MM.1S (cell line): ENCODE results near the gene CDK11A.

Experiments used
- DNase-seq: peaks from one replicate; pipeline ENCODE4 v3.0.0-alpha.2; 2015
- H2AFZ ChIP-seq: fragments of 300-600 bp; sonication (generic); 2 replicates; pipeline ENCODE4 v1.6.0; 2016; ENCODE audit warnings: antibody characterized with exemption, low read length
- H3F3A ChIP-seq: fragments of 300-600 bp; sonication (generic); 2 replicates; pipeline ENCODE4 v1.6.1; 2016; ENCODE audit warnings: mild to moderate bottlenecking, antibody characterized with exemption, low read length, moderate library complexity, mixed read lengths; ENCODE audit not compliant: insufficient read depth
- H3K27ac ChIP-seq: fragments of 300-600 bp; sonication (generic); 2 replicates; pipeline ENCODE4 v1.5.1; 2016; ENCODE audit warnings: mild to moderate bottlenecking, low read length
- H3K27me3 ChIP-seq: fragments of 300-600 bp; sonication (generic); replicated peaks from 2 replicates; pipeline ENCODE4 v1.6.0; 2016; ENCODE audit warnings: low read length; ENCODE audit not compliant: insufficient read depth
- H3K36me3 ChIP-seq: fragments of 300-600 bp; sonication (generic); replicated peaks from 2 replicates; pipeline ENCODE4 v1.6.1; 2016; ENCODE audit warnings: mild to moderate bottlenecking, low read length, mixed read lengths; ENCODE audit not compliant: insufficient read depth
- H3K4me1 ChIP-seq: fragments of 300-600 bp; sonication (generic); 2 replicates; pipeline ENCODE4 v1.6.1; 2016; ENCODE audit warnings: low read length, mixed read lengths
- H3K4me2 ChIP-seq: fragments of 300-600 bp; sonication (generic); 2 replicates; pipeline ENCODE4 v1.6.0; 2016; ENCODE audit warnings: low read depth, low read length
- H3K4me3 ChIP-seq: fragments of 300-600 bp; sonication (generic); 2 replicates; pipeline ENCODE4 v1.5.1; 2016; ENCODE audit warnings: low read length, mixed read lengths
- H3K79me2 ChIP-seq: fragments of 300-600 bp; sonication (generic); 2 replicates; pipeline ENCODE4 v1.6.1; 2016; ENCODE audit warnings: mixed run types, low read length, mixed read lengths
- H3K9ac ChIP-seq: fragments of 300-600 bp; sonication (generic); 2 replicates; pipeline ENCODE4 v1.6.1; 2016; ENCODE audit warnings: low read length, mixed read lengths
- H3K9me2 ChIP-seq: fragments of 300-600 bp; sonication (generic); replicated peaks from 2 replicates; pipeline ENCODE4 v1.6.1; 2016; ENCODE audit warnings: mild to moderate bottlenecking, low read length, mixed read lengths; ENCODE audit not compliant: insufficient read depth
- H3K9me3 ChIP-seq: fragments of 300-600 bp; sonication (generic); replicated peaks from 2 replicates; pipeline ENCODE4 v1.6.1; 2016; ENCODE audit warnings: mild to moderate bottlenecking, low read length, mixed read lengths; ENCODE audit not compliant: insufficient read depth
- H4K20me1 ChIP-seq: fragments of 300-600 bp; sonication (generic); 2 replicates; pipeline ENCODE4 v1.6.1; 2016; ENCODE audit warnings: mild to moderate bottlenecking, low read length, moderate library complexity, mixed read lengths; ENCODE audit not compliant: insufficient read depth
- EZH2 ChIP-seq: fragments of 300-600 bp; sonication (generic); optimal IDR thresholded peaks from 2 replicates; pipeline ENCODE3; 2017; ENCODE audit warnings: low read depth, mild to moderate bottlenecking, antibody characterized with exemption, low read length, mixed read lengths
- EZH2phosphoT487 ChIP-seq: fragments of 300-600 bp; sonication (generic); IDR thresholded peaks from 2 replicates; pipeline ENCODE4 v1.6.1; 2018; ENCODE audit warnings: antibody characterized with exemption, low read length
- TF ChIP-seq, protein P1 (sequence below): fragments of 300-600 bp; sonication (generic); IDR thresholded peaks from 2 replicates; pipeline ENCODE4 v1.5.1; 2016; ENCODE audit warnings: antibody characterized with exemption, low read length, mixed read lengths

The CDK11A gene

DNA sequence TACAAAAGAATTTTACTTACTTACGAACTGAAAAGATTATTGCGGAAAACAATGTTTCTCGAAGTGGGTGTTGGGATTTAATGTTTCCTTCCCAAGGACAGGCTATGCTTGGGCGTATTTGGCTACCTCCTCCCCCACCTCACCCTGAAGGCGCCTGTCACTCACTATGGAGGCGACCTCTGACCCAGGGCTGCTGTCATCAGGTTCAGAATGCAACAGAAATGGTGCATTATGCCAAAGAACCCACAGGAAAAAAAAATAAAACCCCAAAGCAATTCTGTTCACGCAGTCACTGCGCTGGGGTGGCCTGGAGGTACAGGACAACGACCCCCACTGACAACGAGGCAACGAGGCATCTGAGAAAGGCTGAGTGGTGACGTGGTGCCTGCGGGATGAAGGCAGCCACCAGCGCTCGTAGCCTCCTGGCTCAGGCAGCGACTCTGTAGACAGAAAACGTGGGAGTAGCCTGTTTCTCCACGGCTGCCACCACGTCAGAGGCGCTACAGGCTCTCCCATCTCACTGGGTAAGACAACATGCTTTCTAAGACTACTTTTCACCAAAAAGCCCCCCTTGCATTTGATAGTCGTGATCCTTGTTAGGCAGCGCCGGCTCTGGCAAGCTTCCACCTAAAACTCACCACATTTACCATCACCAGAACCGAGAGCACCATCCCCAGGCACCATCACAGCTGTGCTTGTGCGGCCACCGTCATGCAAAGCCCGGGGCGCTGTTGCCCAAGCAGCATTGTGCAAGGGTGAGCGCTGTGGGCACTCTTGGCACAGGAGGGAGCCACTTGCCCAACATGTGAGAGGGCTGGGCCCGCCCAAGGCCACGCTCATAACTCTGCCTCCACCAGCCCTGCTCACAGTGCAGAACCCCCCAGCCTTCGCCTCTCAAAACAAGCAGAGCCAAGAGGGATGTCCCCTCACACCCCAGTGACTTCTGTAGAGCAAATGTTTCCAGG is 39.8 kb upstream of the CDK11A start:
- Histone ChIP-seq H3K27me3 (no peaks in the 10 kb centered on the region), H3K4me1 (no peaks in the 10 kb centered on the region), H3K9me3 (no peaks in the 10 kb centered on the region), H4K20me1 (no peaks in the 10 kb centered on the region; the same call in 1 of the 2 replicates), H3F3A (no peaks in the 10 kb centered on the region), H3K9me2 (no peaks in the 10 kb centered on the region), H3K4me3 (no peak overlapping the region), H3K9ac (no peak overlapping the region), H3K4me2 (no peak overlapping the region), H2AFZ (no peak overlapping the region), H3K79me2 (peaks cover 96% of the 10 kb centered on the region), H3K27ac (no peak overlapping the region), H3K36me3 (no peaks in the 10 kb centered on the region; the same call in none of the 2 replicates)
- TF ChIP-seq EZH2phosphoT487 (no peak), EZH2 (no peak)
- TF ChIP-seq, protein P1, sequence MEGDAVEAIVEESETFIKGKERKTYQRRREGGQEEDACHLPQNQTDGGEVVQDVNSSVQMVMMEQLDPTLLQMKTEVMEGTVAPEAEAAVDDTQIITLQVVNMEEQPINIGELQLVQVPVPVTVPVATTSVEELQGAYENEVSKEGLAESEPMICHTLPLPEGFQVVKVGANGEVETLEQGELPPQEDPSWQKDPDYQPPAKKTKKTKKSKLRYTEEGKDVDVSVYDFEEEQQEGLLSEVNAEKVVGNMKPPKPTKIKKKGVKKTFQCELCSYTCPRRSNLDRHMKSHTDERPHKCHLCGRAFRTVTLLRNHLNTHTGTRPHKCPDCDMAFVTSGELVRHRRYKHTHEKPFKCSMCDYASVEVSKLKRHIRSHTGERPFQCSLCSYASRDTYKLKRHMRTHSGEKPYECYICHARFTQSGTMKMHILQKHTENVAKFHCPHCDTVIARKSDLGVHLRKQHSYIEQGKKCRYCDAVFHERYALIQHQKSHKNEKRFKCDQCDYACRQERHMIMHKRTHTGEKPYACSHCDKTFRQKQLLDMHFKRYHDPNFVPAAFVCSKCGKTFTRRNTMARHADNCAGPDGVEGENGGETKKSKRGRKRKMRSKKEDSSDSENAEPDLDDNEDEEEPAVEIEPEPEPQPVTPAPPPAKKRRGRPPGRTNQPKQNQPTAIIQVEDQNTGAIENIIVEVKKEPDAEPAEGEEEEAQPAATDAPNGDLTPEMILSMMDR = no peak
- DNase-seq = no peak

DNA sequence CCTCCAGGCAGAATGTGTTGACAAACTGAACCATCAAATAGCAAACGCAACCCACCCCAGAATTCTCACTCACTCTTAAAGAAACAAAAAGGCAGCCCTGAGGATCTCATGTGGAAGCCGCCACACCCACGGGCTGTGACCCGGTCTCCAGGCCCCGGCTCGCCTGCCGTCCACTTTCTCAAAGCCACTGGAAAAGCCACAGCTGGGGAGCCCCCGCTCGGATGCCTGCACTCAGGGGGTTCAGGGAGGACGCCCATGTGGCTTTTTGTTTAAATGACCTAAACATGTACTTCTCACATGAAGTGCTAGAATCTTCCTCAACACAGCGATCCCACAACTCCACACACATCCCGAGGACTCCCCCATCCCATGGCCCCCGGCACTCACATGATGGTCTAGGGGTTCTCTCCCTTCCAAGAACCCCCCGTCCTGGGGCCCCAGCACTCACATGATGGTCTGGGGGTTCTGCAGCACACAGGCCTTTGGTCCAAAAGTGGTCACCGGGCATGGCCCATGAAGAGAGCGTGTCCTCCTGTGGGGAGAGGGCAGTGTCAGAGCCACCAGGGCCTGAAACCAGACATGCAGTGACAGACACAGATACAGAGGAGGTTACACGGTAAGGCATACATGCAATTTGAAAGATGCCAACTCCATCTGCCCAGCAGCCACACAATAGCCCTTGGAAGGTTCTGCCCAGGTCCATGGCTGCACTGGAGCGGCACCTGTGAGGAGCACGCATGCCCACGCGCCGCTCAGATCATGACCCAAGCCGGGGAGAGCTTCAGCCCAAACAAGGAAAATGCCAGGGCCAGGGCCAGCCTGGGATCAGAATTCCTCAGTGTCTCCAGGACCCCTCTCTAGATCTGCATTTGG is 37.6 kb upstream of the CDK11A start:
- no peaks in the 10 kb centered on the region for H3K9me2 ChIP-seq
- no peaks in the 10 kb centered on the region for H3K9me3 ChIP-seq
- TF ChIP-seq EZH2phosphoT487 (no peak), EZH2 (no peak)
- TF ChIP-seq, protein P1 = no peak
- H3K4me2 ChIP-seq = no peak overlapping the region
- no peaks in the 10 kb centered on the region for H3F3A ChIP-seq
- H3K79me2 ChIP-seq = peaks cover 92% of the 10 kb centered on the region
- H2AFZ ChIP-seq = no peak overlapping the region
- no peak for DNase-seq
- no peak overlapping the region for H3K27ac ChIP-seq
- H3K9ac ChIP-seq = no peak overlapping the region
- H3K4me1 ChIP-seq = no peaks in the 10 kb centered on the region
- no peaks in the 10 kb centered on the region; the same call in 1 of the 2 replicates for H4K20me1 ChIP-seq
- H3K4me3 ChIP-seq = no peak overlapping the region
- no peaks in the 10 kb centered on the region for H3K27me3 ChIP-seq
- no peaks in the 10 kb centered on the region; the same call in none of the 2 replicates for H3K36me3 ChIP-seq

DNA sequence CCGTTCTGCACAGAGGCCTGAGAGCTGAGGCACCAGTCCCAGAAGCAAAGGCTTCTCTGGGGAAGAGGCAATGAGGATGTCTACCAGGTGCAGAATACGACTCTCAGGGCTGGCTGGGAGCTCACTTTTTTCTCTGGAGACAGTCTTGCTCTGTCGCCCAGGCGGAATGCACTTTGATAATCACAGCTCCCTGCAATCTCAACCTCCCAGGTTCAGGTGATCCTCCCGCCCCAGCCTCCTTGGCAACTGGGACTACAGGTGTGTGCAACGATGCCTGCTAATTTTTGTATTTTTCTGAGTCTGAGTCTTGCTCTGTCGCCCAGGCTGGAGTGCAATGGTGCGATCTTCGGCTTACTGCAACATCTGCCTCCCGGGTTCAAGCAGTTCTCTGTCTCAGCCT is 36.6 kb upstream of the CDK11A start:
- no peaks in the 10 kb centered on the region; the same call in none of the 2 replicates for H3K36me3 ChIP-seq
- no peaks in the 10 kb centered on the region for H3K9me2 ChIP-seq
- H3K27me3 ChIP-seq = no peaks in the 10 kb centered on the region
- H3K4me2 ChIP-seq = no peak overlapping the region
- TF ChIP-seq, protein P1 = no peak
- TF ChIP-seq EZH2phosphoT487 (no peak), EZH2 (no peak)
- H2AFZ ChIP-seq = no peak overlapping the region
- no peaks in the 10 kb centered on the region for H3K9me3 ChIP-seq
- H3K79me2 ChIP-seq = peaks cover 86% of the 10 kb centered on the region
- H3K9ac ChIP-seq = no peak overlapping the region
- H4K20me1 ChIP-seq = no peaks in the 10 kb centered on the region; the same call in 1 of the 2 replicates
- DNase-seq = no peak
- no peak overlapping the region for H3K4me3 ChIP-seq
- H3K4me1 ChIP-seq = no peaks in the 10 kb centered on the region
- no peak overlapping the region for H3K27ac ChIP-seq
- no peaks in the 10 kb centered on the region for H3F3A ChIP-seq
